Vagina (tissue), 2 donors: ENCODE measurements around the gene HOXD3.

Source experiments
- CTCF ChIP-seq, 3 experiments: fragments of 450-650 bp in 2 of 3; fragments of 200-600 bp in 1 of 3; sonication (generic) in 1 of 3; IDR thresholded peaks; one replicate each; pipeline ENCODE4 v1.5.1; 2017 to 2019; ENCODE audit warnings: antibody characterized with exemption in 3 of 3, mild to moderate bottlenecking in 2 of 3, moderate library complexity in 2 of 3
- POLR2A ChIP-seq, 2 donors: fragments of 450-650 bp; IDR thresholded peaks; one replicate each; pipeline ENCODE4 v1.6.1; 2017; ENCODE audit warnings: antibody characterized with exemption in 2 of 2, mild to moderate bottlenecking in 2 of 2, moderate library complexity in 2 of 2

- TF ChIP-seq CTCF (IDR thresholded peaks at IDR 0.05) (no peak), POLR2A (IDR thresholded peaks at IDR 0.05) (no peak)
These were observed 35.9 kb downstream of the HOXD3 start for GRCh38 chr2:176193048-176193447.
